ENCODE data around the gene MAN1A1.

Gene MAN1A1

DNA sequence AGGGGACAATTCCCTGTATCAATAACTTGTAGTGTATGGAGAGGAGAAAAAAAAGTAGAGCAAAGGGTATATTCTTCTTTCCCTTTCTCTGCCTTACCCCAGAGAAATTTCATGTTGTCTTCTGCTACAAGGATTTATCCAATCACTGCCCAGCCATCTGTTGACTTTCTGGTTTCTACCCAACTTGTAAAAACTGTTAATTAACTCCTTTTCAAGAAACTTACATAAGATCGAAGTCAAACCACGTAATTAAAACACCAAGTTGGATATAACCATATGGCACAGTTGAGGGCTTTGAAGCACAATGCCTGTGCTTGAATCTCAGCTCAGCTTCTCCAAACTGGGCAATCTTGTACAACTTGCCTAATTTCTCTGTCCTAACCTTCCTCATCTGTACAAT, 99.5 kb downstream of the MAN1A1 start:
- CTCF ChIA-PET = no interaction called here
- Histone ChIP-seq H3K9me3 (ENCODE audit: control insufficient read depth, insufficient read depth, low read depth, low read length) (no peaks in the 10 kb centered on the region), H3K36me3 (ENCODE audit: control insufficient read depth in 2 of 2, insufficient read depth in 1 of 2, low read length in 2 of 2) (peaks cover 0 to 11% of the 10 kb centered on the region in 2 experiments; a peak in 1 of 3 replicates), H3K4me3 (ENCODE audit: low read depth, low read length) (no peak overlapping the region), H3K4me1 (ENCODE audit: control insufficient read depth, insufficient read depth, low read length) (no peaks in the 10 kb centered on the region), H3K27ac (ENCODE audit: extremely low read depth, low read depth, low read length) (no peak overlapping the region)
- no peak for TF ChIP-seq ZNF639 (tag by site-specific recombination; IDR thresholded peaks at IDR 0.05)
- no peak for TF ChIP-seq ZNF248 (tag by site-specific recombination; IDR thresholded peaks at IDR 0.05)
- no peak for TF ChIP-seq ZNF354C (tag by site-specific recombination; IDR thresholded peaks at IDR 0.05; ENCODE audit: borderline replicate concordance, low read depth)
- no peak for TF ChIP-seq ZBTB48 (tag by site-specific recombination; IDR thresholded peaks at IDR 0.05)
- no peak for TF ChIP-seq ZFP69B (tag by site-specific recombination; IDR thresholded peaks at IDR 0.05)
- TF ChIP-seq ZNF362 (tag by site-specific recombination; IDR thresholded peaks at IDR 0.05) = no peak
- no peak for TF ChIP-seq ZNF473 (tag by site-specific recombination; IDR thresholded peaks at IDR 0.05)
- TF ChIP-seq ZNF16 (tag by site-specific recombination; IDR thresholded peaks at IDR 0.05; ENCODE audit: low read depth) = no peak
- TF ChIP-seq ZFP37 (tag by site-specific recombination; IDR thresholded peaks at IDR 0.05) = no peak
- POLR2A ChIA-PET = no interaction called here

DNA sequence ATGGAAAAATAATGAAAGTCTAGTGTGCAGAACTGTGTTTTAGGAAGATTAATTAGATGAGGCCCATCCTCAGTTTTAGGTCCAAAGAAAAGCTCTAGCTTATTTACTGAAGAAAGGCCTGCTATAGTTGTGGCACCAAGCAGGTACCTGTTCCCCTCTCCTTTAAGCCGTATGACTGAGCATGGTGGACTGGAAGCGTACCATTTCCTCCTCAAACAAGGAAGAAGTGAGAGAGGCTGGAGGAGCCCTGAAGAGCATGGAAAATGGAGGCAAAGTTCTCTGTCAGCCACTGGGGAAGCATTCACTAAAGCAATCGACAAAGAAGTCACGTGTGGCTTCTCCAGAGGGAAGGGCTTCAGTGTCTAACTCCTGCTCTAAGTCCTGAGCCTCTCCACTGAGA, 100.2 kb downstream of the MAN1A1 start:
- H3K4me3 ChIP-seq (ENCODE audit: low read depth, low read length) = no peak overlapping the region
- H3K9me3 ChIP-seq (ENCODE audit: control insufficient read depth, insufficient read depth, low read depth, low read length) = no peaks in the 10 kb centered on the region
- H3K27ac ChIP-seq (ENCODE audit: extremely low read depth, low read depth, low read length) = no peak overlapping the region
- POLR2A ChIA-PET = no interaction called here
- H3K4me1 ChIP-seq (ENCODE audit: control insufficient read depth, insufficient read depth, low read length) = no peaks in the 10 kb centered on the region
- peaks cover 0 to 11% of the 10 kb centered on the region in 2 experiments; a peak in 1 of 3 replicates for H3K36me3 ChIP-seq (ENCODE audit: control insufficient read depth in 2 of 2, insufficient read depth in 1 of 2, low read length in 2 of 2)
- CTCF ChIA-PET = interaction anchor here (1.3 kb wide), 1 partner anchor 8 kb away, joined by 3 read pairs; no protein-coding TSS in a partner anchor
- no peak for TF ChIP-seq ZNF416 (tag by site-specific recombination; IDR thresholded peaks at IDR 0.05)
- TF ChIP-seq YY1 (tag by site-specific recombination; IDR thresholded peaks at IDR 0.05) = no peak
- no peak for TF ChIP-seq ZNF548 (tag by site-specific recombination; IDR thresholded peaks at IDR 0.05)
- TF ChIP-seq ZNF223 (tag by site-specific recombination; IDR thresholded peaks at IDR 0.05) = no peak
- TF ChIP-seq HOXC10 (CRISPR knock-in tag; IDR thresholded peaks at IDR 0.05) = no peak
- no peak for TF ChIP-seq GLIS1 (tag by site-specific recombination; IDR thresholded peaks at IDR 0.05)
- no peak for TF ChIP-seq ZNF610 (tag by site-specific recombination; IDR thresholded peaks at IDR 0.05; ENCODE audit: borderline replicate concordance)
- TF ChIP-seq GLI4 (tag by site-specific recombination; IDR thresholded peaks at IDR 0.05) = no peak
- no peak for TF ChIP-seq RBAK (tag by site-specific recombination; IDR thresholded peaks at IDR 0.05)
- TF ChIP-seq, protein P1, sequence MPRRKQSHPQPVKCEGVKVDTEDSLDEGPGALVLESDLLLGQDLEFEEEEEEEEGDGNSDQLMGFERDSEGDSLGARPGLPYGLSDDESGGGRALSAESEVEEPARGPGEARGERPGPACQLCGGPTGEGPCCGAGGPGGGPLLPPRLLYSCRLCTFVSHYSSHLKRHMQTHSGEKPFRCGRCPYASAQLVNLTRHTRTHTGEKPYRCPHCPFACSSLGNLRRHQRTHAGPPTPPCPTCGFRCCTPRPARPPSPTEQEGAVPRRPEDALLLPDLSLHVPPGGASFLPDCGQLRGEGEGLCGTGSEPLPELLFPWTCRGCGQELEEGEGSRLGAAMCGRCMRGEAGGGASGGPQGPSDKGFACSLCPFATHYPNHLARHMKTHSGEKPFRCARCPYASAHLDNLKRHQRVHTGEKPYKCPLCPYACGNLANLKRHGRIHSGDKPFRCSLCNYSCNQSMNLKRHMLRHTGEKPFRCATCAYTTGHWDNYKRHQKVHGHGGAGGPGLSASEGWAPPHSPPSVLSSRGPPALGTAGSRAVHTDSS (tag by site-specific recombination; IDR thresholded peaks at IDR 0.05) = no peak
- no peak for TF ChIP-seq ZBTB1 (tag by site-specific recombination; IDR thresholded peaks at IDR 0.05)
- no peak for TF ChIP-seq HIC1 (tag by site-specific recombination; IDR thresholded peaks at IDR 0.05)
- no peak for TF ChIP-seq ZNF549 (tag by site-specific recombination; IDR thresholded peaks at IDR 0.05)
- no peak for TF ChIP-seq KLF17 (tag by site-specific recombination; IDR thresholded peaks at IDR 0.05)
- no peak for TF ChIP-seq ATF2 (tag by site-specific recombination; IDR thresholded peaks at IDR 0.05; ENCODE audit: low read depth)
- TF ChIP-seq ZNF777 (tag by site-specific recombination; IDR thresholded peaks at IDR 0.05; ENCODE audit: borderline replicate concordance) = no peak
- no peak for TF ChIP-seq SCRT2 (tag by site-specific recombination; IDR thresholded peaks at IDR 0.05)
- no peak for TF ChIP-seq ZBTB26 (tag by site-specific recombination; optimal IDR thresholded peaks at IDR 0.05)

All from HEK293 (cell line).